ENCODE data around the gene WNT16. TPM values are rescaled to one million over a fixed set of nuclear protein-coding genes. Genes with fewer than 3 reads are reported as not detected.
"Not testable (repeated sequence)": the region's sequence is repeated elsewhere in the genome, so short reads cannot be mapped to it uniquely, and the experiment has no call there.

Gene WNT16
- total RNA-seq, 1 donor from 2014 or later = not detected

- no peak for DNase-seq (ENCODE audit: extremely low read depth, low read depth, low spot score)
Observed at GRCh38 chr7:121305109-121305508, 23.7 kb upstream of the WNT16 start.

DNA sequence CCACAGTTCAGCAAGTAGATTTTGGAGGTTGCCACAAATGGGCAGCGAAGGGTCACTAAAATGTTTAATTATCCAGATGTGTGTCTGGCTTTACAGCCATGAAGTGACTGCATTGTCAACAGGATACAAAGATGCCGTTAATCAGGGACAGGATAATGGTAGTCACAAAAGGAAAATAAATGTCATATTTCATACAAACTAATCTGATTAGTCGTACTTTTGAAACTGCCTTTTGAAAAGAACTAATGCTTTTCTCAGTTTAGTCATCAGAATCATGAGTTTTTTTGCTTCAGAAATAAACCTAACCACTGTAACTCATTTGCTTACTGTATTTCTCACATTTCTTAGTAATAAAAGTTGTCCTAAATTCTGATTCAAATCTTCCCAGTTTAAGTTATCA lies 22.2 kb upstream of the WNT16 start:
- no peak for DNase-seq (ENCODE audit: extremely low read depth, low read depth, low spot score)

GRCh38 chr7:121307021-121307574 lies 21.7 kb upstream of the WNT16 start:
- no peak for DNase-seq (ENCODE audit: extremely low read depth, low read depth, low spot score)

DNA sequence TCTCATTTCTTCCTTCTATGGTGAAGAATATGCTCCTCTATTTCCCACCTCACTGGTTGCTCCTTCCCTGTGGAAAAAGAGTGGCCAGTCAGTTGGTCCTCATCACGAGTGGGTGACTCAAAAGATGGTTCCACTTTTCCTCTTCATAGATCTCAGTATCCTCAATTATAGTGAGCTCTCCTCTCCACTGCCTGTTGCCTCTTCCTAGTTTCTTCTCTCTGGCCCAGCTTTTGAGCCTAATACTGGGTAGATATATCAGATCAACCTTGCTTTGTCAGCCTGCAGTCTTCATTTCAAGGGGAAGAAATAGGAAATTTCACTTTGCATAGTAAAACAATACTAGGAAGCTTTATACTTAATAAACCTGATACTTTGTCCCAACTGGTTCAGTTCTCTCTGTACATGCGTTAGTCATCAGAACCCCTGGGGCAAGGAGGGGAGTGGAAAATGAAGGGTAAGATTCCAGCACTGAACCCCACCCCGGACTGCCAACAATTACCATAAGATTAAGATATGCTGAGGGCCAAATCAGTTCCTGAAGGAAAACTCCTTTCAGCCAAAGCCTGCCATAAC lies 15.5 kb upstream of the WNT16 start:
- DNase-seq (ENCODE audit: extremely low read depth, low read depth, low spot score) = no peak

DNA sequence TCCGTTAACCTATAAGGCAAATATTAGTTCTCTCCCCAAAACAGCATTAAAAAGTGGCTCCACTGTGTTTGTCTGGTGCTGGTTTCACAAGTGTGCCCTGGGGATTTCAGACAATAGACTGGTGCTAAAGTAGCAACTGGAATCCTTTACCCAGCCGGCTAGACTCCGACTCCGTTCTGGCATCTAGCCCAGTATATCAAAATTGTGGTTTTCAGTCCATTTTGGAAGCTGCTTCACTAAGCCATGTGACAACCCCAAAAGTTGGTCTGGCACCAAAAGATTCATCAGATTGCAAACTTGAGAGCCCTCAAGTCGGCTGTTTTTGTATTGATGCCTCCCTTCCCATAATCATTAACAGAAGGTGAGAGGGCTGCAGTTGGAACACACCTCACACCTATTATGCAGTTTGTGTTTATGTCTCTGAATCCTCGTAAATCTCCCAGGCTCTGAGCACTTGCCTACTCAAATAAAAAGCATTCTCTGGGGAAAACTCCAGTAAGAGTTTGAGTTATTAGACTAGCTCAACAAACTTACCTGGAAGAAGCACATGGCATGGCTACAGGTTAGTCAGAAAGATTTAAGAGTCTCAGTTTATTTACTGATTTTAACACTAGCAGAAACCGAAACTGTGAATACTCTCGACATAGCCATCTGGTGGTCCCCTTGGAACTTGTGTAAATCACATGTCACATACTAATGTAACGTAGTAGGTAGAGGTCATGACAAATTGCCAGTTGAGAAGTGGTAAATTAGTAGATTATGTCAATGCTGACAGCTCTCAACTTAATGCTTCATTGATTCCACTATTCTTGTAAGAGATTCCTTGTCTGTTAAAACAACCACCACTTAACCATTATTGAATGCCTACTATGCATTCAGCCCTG lies 14.8 kb upstream of the WNT16 start:
- no peak for DNase-seq (ENCODE audit: extremely low read depth, low read depth, low spot score)

GRCh38 chr7:121315170-121315569 lies 13.6 kb upstream of the WNT16 start:
- DNase-seq (ENCODE audit: extremely low read depth, low read depth, low spot score) = not testable (repeated sequence)

GRCh38 chr7:121322460-121322859 lies 6.3 kb upstream of the WNT16 start:
- DNase-seq (ENCODE audit: extremely low read depth, low read depth, low spot score) = no peak

DNA sequence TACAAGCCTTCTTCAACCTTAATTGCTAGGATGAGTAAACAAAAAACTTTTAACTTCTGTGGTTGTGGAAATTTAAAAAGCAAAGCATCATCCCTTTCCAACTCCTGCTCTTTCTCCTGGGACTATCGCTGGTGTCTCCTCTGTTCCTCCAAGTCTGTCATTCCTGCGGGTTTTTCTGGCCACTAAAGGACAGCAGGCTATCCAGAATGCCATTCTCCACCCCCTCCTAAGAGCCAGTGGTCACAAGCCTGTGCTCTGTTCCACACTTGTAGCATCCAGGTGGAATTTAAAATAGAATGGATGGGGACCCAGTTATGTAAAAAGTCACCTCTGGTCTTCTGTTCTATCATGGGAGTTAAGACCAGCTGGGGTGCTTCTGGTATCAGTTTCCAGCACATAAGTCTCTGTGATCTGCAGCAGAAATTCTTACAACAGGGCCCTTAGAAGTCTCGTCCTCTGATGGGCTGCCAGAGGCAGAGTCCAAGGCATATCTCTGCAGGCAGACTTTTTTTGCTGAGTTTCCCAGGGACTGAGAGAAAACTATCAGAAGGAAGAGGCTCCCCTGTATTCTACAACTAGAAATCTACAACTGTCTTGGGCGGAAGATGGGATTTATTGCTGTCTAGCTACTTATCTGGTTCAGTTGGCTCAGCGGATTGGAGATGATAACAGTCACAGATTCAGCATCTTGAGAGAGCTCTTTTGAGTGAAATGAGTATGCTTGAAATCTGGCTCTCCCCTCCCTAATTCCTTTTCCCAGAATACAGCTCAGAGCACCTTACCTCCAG lies 5.1 kb upstream of the WNT16 start:
- no peak for DNase-seq (ENCODE audit: extremely low read depth, low read depth, low spot score)

DNA sequence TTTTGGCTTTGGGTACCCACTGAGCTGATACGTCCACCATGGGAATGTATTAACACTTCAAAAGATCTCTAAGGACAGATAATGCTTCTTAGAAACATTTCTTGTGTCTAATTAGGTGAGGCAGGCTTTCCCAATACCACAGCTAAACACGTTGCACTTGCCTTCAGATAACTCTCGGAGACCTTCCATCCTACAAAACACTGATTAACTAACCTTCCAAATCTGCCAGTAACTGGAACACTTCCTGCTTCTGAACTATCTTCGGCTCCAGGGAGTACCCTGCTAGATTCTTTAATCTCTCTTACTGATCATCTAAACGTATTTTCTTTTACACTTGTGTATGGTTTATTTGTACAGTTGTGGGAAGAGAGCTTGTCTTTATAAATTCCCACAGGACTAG lies 1.1 kb upstream of the WNT16 start:
- DNase-seq (ENCODE audit: extremely low read depth, low read depth, low spot score) = no peak

DNA sequence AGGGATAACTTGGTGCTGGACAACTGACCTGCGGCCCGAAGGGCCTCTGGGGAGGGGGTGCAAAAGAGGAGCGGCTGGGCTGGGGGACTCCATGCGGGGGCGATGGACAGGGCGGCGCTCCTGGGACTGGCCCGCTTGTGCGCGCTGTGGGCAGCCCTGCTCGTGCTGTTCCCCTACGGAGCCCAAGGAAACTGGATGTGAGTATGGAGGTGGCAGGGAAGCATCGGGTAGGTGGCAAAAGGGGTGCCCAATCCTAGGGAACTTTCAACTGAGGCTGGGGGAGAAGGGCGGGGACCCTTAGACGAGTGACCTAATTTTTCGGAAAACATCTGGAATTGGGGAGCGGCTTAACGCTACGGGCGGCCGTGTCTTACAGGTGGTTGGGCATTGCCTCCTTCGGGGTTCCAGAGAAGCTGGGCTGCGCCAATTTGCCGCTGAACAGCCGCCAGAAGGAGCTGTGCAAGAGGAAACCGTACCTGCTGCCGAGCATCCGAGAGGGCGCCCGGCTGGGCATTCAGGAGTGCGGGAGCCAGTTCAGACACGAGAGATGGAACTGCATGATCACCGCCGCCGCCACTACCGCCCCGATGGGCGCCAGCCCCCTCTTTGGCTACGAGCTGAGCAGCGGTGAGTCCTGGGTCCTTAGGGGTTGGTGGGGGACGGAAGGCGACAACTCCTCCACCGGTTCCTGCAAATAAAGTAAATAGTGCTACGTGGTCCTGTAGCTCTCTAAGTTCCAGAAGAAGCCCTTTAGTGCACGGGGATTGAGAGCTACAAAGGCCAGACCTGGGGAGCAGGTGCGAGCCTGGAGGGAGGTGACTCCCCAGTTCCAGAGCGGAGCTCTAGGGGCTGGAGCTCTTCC lies 622 bp downstream of the WNT16 start:
- DNase-seq (ENCODE audit: extremely low read depth, low read depth, low spot score) = no peak

DNA sequence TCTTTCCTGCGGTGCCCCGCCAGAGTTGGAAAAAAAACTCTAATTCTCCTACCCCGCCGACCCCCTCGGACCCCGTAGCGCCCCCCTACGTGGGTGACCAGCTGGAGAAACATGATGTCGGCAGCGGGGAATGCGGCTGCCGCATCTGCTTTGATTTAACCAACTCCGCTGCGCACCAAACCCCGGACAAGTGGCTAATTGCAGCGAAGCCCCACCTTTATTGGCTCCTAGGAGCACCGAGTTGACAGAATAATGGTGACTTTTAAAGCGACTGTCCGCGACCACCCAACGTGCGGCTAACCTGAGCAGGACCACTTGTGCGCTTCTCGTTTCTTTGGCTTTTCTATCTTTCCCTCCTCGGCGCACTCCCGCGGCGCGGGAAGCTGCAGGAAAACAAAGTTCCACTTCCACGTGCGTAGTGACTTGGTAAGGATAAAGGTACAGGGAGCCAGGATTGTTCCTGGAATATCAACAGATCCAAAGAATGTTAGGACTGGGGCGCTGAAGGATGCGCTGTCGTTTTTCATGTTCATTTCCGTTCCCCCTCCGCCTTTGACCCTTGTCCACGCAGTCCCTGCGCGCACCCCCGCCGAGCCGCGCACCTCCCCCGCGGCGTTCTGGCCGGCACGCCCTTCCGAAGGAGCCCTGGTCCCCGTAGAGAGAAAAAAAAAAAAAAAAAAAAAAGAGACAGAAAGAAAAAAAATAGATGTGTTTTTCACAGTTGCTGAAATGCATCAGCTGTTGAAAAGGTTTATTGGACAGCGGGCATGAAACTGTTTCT lies 1.4 kb downstream of the WNT16 start:
- no peak for DNase-seq (ENCODE audit: extremely low read depth, low read depth, low spot score)

DNA sequence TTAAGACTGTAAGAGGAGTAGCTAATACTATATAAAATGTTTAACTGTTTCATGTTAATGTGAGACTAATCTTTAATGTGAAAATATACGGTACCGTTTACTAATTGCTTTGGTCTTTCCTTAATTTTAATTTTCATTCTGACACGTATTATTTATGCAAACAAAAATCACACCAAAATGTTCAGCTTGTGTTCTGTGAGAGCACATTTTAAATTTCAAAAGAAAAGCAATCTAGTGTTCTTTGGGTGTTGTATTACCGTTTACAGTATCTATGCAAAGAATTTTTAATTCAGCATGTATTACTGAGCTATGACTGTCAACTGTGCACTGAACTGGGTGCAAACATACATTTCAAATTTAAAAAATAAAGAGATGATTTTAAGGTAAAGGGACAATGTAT lies 2.2 kb downstream of the WNT16 start:
- DNase-seq (ENCODE audit: extremely low read depth, low read depth, low spot score) = no peak

DNA sequence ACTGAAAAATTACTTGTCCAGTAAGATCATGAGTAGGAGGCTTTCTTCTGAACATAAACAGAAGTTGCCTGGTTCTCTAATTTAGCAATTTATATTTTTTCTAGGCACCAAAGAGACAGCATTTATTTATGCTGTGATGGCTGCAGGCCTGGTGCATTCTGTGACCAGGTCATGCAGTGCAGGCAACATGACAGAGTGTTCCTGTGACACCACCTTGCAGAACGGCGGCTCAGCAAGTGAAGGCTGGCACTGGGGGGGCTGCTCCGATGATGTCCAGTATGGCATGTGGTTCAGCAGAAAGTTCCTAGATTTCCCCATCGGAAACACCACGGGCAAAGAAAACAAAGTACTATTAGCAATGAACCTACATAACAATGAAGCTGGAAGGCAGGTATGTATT lies 2.8 kb downstream of the WNT16 start:
- no peak for DNase-seq (ENCODE audit: extremely low read depth, low read depth, low spot score)

DNA sequence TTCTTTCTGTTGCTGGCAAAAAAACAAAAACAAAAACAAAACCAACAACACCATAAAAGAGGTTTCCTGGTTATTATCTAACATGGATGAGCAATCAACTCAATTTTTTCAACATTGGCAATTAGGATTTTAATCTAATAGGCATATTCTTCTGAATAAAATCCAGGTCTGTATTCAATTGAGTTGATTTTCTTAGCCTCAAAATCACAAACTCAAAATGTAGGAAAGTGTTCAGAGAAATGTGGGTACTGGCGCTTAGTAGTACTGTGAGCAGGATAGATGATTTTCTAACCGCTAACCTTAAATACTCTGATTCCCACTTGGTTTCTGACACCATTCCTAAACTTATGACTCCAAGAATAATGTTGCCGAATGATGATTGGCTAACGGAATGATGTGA lies 5.6 kb downstream of the WNT16 start:
- DNase-seq (ENCODE audit: extremely low read depth, low read depth, low spot score) = no peak

DNA sequence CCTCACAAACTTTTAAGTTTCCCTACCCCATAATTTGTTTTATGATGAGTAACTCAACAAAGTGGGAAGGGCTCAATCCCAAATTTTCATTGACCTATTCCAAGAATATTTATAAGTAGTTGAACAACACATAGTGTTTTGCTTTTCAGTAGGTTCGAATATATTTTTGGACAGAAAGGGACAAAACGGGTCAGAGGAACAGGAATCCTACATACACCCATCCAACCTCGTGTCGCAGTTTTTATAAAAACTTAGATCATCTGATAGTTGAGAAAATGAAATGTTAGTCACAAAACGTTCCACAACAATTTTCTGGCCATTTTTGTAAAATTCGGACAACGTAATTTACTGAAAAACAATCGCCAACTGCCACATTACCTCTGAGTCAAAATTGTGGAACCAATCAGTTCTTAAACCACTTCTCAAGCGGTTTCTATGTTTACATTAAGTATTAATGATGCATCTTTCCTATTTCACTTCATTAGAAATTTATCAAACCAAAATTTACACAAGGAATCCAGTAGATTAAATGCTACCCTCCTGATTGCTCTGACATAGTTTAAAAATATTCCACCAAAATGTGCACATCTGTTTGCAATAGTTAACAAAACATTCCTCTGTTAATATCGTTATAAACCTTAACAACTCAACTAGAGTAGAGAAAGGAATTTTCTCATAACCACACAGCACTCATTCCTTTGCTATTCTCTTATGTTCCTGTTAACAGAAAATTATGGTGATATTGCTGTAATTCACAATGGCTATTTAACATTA lies 6.3 kb downstream of the WNT16 start:
- DNase-seq (ENCODE audit: extremely low read depth, low read depth, low spot score) = no peak

GRCh38 chr7:121336579-121336978 lies 7.8 kb downstream of the WNT16 start:
- DNase-seq (ENCODE audit: extremely low read depth, low read depth, low spot score) = no peak

- no peak for DNase-seq (ENCODE audit: extremely low read depth, low read depth, low spot score)
Observed at GRCh38 chr7:121337398-121337797, 8.6 kb downstream of the WNT16 start.

DNA sequence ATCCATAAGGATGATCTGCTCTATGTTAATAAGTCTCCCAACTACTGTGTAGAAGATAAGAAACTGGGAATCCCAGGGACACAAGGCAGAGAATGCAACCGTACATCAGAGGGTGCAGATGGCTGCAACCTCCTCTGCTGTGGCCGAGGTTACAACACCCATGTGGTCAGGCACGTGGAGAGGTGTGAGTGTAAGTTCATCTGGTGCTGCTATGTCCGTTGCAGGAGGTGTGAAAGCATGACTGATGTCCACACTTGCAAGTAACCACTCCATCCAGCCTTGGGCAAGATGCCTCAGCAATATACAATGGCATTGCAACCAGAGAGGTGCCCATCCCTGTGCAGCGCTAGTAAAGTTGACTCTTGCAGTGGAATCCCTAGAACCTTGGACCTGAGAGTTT lies 10.3 kb downstream of the WNT16 start:
- no peak for DNase-seq (ENCODE audit: extremely low read depth, low read depth, low spot score)

DNA sequence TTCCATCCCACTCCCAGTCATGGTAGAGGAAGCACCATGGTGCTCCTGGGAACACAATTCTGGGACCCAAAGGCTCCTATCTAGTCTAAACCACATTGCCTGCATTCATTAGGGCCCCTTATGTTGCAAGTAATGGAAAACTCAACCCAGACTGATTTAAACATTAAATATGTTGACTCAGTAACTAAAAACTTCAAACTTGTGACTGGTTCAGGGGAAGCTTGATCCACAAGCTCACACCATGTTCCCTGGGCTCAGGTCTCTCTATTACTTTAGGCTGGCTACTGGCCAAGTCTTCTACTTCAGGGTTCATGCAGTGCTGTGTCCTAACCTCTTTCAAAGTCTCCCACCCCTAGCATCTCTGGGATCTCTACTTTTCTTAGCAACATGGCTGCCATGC lies 13.1 kb downstream of the WNT16 start:
- DNase-seq (ENCODE audit: extremely low read depth, low read depth, low spot score) = no peak
